ENCODE results near the gene GOLGA6A.
"Not testable (repeated sequence)": the region's sequence is repeated elsewhere in the genome, so short reads cannot be mapped to it uniquely, and the experiment has no call there.

Gene GOLGA6A

GRCh38 chr15:74052271-74053260, 29.8 kb downstream of the GOLGA6A start:
- DNase-seq, result not testable (repeated sequence)

GRCh38 chr15:74050556-74051234, 31.7 kb downstream of the GOLGA6A start:
- DNase-seq, result no peak

GRCh38 chr15:74050127-74050526, 32.2 kb downstream of the GOLGA6A start:
- no peak for DNase-seq

GRCh38 chr15:74046275-74046674, 36.1 kb downstream of the GOLGA6A start:
- no peak for DNase-seq

GRCh38 chr15:74045636-74046274, 36.6 kb downstream of the GOLGA6A start:
- DNase-seq, result no peak

GRCh38 chr15:74045184-74045583, 37.2 kb downstream of the GOLGA6A start:
- no peak for DNase-seq

- no peak for DNase-seq
Measured at GRCh38 chr15:74044267-74045110, 37.9 kb downstream of the GOLGA6A start.

- no peak for DNase-seq
Measured at GRCh38 chr15:74043425-74044266, 38.7 kb downstream of the GOLGA6A start.

GRCh38 chr15:74042603-74043424, 39.5 kb downstream of the GOLGA6A start:
- no peak for DNase-seq

- DNase-seq, result peak in 1 of 2 experiments; percentile 9
Measured at GRCh38 chr15:74041777-74042435, 40.4 kb downstream of the GOLGA6A start.

GRCh38 chr15:74041311-74041756, 41.0 kb downstream of the GOLGA6A start:
- peak; percentile 29 to 57 for DNase-seq

GRCh38 chr15:74040109-74040850, 42.1 kb downstream of the GOLGA6A start:
- no peak for DNase-seq

GRCh38 chr15:74039656-74040010, 42.7 kb downstream of the GOLGA6A start:
- peak in 1 of 2 experiments; percentile 10 for DNase-seq

- DNase-seq, result no peak
Measured at GRCh38 chr15:74038707-74039655, 43.4 kb downstream of the GOLGA6A start.

GRCh38 chr15:74037171-74038117, 44.9 kb downstream of the GOLGA6A start:
- DNase-seq, result peak in 1 of 2 experiments; percentile 31

- DNase-seq, result peak; percentile 5 to 74
Measured at GRCh38 chr15:74036271-74037170, 45.8 kb downstream of the GOLGA6A start.

Measured in NCI-H526 (cell line).